Amniotic epithelial cell (primary cell): ENCODE results near the gene KMT2C.

Experiments
- DNase-seq: peaks from one replicate; pipeline ENCODE4 v3.0.0-alpha.2; 2010; ENCODE audit warnings: low read depth

Gene KMT2C

GRCh38 chr7:152105205-152105604 is 330.6 kb downstream of the KMT2C start:
- no peak for DNase-seq

- DNase-seq = no peak
These were observed 332.1 kb downstream of the KMT2C start for GRCh38 chr7:152103691-152104090.

GRCh38 chr7:152103066-152103465 is 332.7 kb downstream of the KMT2C start:
- DNase-seq = no peak

- DNase-seq = no peak
These were observed 338.5 kb downstream of the KMT2C start for GRCh38 chr7:152097330-152097729.

DNA sequence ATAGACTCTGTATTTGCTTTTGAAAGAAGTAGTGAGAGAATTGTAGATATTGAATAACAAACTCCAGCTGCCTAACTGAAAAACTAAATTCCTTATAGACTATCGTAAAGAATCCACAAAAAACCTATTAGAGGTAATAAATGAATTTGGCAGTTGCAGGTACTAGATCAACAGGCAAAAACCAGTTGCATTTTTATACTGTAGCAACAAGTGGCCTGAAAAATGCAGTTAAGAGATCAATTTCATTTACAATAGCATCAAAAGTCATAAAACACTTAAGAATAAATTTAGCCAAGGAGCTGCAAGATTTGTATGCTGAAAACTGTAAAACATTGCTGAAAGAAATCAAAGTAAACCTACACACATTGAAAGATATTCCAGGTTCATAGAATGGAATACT is 340.0 kb downstream of the KMT2C start:
- no peak for DNase-seq

GRCh38 chr7:152093717-152094116 is 342.1 kb downstream of the KMT2C start:
- no peak for DNase-seq

DNA sequence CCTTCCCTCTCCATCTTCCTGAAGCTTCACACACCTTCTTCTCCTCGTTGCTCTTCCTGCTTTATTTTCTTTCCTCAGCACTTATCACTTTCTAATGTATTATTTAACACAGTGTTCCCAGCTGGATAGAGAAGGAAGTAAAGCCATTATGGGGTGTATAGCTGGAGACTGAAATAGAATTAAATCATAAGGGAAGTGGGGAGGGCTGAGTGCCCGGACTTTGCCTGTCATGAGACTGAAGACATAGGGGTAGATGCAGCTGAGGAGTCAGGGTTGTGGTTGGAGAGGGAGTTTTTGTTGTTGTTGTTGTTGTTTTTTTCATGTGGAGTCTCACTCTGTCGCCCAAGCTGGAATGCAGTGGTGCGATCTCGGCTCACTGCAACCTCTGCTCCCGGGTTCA is 345.1 kb downstream of the KMT2C start:
- DNase-seq = no peak

DNA sequence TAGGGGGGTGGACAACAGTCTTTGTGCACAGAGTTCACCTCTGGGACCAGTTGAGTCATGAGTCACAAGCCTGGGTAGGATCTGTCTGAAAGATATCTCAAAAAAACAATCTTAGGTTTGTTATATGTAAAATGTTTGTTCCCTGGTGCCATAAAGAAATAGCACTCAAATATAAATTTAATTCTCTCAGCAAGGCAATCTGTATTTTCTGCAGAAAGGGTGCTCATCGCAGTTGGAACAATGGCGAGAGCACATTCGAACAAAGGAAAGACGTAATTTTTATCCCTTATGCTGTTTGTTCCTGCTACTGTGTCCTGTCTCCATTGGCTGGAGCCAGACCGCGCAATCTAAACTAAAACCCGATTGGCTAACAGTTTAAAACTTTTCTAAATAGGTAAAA is 346.6 kb downstream of the KMT2C start:
- no peak for DNase-seq

DNA sequence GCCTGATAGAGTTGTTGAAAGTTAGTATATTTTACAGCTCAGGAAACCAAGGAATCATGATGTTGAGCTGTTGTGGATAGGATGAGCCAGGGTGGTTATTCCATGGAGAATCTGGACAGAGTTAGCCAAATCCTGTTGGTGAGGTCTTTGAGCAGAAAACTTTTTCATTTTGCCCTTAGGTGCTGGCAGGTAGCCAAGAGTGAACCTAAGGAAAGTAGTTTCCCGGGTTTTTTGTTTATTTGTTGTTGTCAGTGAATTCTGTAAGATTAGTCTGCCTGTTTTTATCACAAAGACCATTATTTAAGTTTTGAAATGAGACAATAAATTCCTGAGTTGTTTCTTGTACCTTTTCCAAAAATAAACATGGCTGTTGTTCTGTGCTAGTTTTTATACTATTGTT is 349.3 kb downstream of the KMT2C start:
- no peak for DNase-seq

GRCh38 chr7:152085131-152085530 is 350.7 kb downstream of the KMT2C start:
- no peak for DNase-seq
